Activated naive CD4-positive, alpha-beta T cell treated with anti-CD3 and anti-CD28 coated beads, Interleukin-2, amount 50 U/mL, for 16 hours (primary cell): ENCODE data around the gene PTER.

Experiments
- DNase-seq: peaks from one replicate; pipeline ENCODE4 v3.0.0-alpha.2; 2020

Gene PTER

DNA sequence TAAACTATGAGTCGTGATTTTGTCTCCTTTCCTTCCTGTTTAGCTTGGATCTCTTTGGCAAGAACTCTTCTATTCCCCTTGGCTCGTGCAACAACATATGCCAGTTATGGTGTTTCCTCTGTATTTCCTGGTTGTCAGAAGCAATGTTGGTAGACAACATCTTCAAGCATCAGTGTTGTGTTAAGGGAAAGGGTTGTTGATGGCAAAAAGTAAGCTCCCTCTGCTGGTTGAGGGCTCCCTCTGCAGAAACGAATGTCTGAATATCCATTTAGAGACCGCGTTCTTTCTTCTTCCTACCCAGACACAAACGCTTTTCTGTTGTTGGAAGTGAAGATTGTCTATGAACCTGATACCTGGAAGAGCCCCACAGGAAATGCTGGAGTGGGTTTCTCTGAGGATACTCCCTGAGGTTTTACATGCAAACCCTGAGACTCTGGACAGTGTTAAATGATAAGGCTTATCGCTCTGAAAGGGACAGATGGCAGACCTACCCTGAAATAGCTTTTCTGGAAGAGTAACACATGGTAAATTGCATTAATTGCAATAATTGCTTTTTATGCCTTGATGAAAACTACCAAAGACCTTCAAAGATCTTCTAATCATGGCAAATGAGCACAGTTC is 108.4 kb downstream of the PTER start:
- DNase-seq = no peak

- DNase-seq = no peak
Observed at GRCh38 chr10:16547973-16548372, 111.2 kb downstream of the PTER start.

DNA sequence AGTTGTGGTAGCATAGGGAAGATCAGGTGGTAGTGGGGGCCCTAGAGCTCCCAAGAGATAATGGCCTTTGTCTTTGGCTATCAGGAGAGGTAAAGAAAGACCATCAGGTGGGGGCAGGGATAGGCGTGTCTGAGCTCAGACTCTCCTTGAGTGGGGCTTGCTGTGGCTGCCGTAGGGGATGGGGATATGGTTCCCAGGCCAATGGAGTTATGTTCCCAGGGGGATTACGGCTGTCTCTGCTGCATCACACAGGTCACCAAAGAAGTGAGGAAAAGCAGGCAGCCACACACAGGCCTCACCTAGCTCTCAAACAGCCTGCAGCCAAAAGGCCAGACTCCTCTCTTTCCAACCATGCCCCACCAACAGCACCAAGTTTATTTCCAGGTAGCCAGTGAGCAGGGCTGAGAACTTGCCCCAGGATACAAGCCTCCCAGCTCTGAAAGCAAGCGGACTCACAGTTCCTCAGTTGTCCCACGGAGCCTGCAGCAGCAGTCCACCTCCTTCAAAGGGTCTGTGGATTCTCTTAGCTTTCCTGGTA is 122.5 kb downstream of the PTER start:
- no peak for DNase-seq

- no peak for DNase-seq
Observed at GRCh38 chr10:16562891-16563290, 126.1 kb downstream of the PTER start.
